Esophagus mucosa (tissue), 1 donor: Measurements from ENCODE around the gene CA10. TPM values are rescaled to one million over a fixed set of nuclear protein-coding genes. Genes with fewer than 3 reads are reported as not detected.

ENCODE experiments used
- ATAC-seq: fragments of 200-7000 bp; cut with Tn5 transposase; one replicate; pipeline ENCODE4 v1.9.1; 2020
- total RNA-seq: library from RNA; stranded (reverse); gene quantifications from one replicate; pipeline ENCODE4 v1.2.4, GENCODE V29; 2023
- donor health status: DM: yes; HTN: yes; CAD: no.

Gene CA10
- total RNA-seq, 1 donor from 2014 or later: not detected

DNA sequence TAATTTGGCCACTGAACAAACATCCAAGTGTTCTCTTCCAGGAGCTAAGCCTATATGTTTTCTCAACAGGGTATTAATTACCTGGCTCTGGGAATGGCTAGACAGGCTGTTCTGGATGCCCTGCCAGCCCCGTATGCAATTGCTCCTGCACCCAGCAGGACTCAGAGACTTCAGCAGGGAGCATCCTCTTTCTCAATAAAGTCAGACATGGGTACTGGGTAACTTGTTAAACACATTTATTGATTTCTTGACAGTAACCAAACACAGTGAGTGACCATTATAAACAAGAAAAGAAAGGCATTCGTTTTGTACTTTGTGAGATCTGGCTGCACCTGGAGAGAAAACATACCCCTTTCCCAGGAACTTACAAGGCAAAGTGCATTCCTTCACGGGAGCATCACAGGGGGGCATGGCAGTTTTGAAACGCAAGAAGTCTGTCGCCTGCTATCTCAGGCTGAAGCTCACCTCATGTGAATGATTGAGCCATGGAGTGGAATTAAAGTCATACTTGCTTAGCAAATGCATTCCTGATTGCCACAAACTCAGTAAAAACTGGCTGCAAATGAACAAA is 528.3 kb downstream of the CA10 start:
- ATAC-seq: no peak

DNA sequence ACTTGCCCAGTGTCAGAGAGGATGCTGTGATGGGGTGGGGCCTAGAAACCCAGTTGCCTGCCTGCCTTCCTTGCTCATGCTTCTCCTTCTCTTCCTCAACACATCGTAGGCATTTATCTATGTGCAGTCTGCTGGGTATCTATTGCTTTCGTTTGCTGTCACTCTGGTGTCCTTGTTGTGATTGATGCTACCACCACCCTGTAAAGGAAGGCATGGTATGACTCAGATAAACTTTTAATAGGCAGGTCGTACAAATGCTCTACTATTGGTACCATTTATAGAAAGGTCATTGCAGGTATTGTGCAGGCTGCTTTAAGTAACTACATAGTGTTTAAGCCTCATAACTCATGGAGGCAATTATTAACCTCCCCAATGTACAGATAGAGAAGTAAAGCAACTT is 529.3 kb downstream of the CA10 start:
- no peak for ATAC-seq

DNA sequence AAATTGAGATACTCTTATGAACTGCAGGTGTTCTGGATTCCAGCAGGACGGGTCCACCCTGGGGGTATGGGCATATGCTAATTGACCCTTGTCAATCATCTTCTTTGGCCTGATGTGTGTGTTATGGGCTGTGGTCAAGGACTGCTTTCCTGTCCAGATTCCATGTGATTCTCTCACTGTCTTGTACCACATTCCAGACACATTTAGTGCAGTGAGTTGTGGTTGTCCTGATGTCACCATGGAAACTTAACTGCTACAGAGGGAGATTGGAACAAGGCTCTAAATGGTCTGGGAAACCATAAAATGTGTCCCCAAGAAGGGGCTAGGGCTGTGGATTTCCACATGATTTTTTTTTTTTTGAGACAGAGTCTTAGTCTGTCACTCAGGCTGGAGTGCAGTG is 530.7 kb downstream of the CA10 start:
- ATAC-seq: no peak

GRCh38 chr17:51618476-51618875 is 540.0 kb downstream of the CA10 start:
- no peak for ATAC-seq

GRCh38 chr17:51617986-51618385 is 540.5 kb downstream of the CA10 start:
- ATAC-seq: no peak

DNA sequence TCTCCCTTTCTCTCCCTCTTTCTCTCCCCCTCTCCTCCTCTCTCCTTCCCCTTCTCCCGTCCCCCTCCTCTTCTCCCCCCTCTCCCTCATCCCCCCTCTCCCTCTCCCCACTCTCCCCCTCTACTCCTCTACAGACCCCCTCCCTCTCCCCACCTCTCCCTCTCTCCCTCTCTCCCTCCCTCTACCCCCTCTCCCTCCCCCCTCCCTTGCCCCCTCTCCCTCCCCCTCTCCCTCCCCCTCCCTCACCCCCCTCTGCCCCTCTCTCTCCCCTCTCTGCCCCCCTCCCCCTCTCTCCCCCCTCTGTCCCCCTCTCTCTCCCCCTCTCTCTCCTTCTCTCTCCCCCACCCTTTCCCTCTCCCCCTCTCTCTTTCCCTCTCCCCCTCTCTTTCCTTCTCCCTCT is 545.3 kb downstream of the CA10 start:
- ATAC-seq: no peak

- no peak for ATAC-seq
Observed at GRCh38 chr17:51612692-51613091, 545.8 kb downstream of the CA10 start.

- no peak for ATAC-seq
Observed at GRCh38 chr17:51611585-51611984, 546.9 kb downstream of the CA10 start.

DNA sequence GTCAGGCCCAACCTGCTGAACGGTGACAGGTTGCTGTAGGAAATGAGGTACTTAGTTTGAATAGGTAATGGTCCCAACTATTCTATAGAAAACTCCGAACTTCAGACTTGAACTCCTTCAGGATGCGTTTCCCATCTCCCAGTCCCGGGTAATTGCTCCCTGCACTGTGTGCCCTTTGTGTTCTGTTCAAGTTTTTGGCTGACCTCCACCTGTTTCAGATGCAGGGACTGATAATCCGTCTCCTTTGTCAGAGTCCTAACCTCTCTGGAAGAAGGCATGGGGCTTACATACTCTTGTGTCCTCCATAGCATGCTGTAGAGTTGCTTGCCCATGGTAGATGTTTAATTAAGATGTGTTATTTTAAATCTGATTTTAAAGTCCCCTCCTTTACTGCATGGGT is 547.7 kb downstream of the CA10 start:
- no peak for ATAC-seq

DNA sequence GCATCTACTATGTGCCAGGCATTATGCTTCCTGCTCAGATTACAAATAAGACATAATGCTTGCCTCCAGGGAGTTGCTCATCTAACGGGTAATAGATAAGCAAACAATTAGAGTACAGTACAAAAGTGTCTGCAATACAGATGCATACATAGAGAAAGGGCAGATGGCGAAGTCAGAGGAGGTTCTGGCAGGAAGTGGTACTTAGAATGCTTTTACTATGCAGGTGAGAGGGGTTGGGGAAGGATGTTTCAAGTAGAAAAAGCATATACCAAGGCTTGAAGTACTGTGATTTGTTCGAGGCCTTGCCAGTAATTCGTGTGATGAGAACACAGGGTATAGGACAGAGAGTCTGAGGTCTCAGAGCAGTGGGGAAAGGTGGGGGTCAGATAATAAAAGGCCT is 548.4 kb downstream of the CA10 start:
- no peak for ATAC-seq

DNA sequence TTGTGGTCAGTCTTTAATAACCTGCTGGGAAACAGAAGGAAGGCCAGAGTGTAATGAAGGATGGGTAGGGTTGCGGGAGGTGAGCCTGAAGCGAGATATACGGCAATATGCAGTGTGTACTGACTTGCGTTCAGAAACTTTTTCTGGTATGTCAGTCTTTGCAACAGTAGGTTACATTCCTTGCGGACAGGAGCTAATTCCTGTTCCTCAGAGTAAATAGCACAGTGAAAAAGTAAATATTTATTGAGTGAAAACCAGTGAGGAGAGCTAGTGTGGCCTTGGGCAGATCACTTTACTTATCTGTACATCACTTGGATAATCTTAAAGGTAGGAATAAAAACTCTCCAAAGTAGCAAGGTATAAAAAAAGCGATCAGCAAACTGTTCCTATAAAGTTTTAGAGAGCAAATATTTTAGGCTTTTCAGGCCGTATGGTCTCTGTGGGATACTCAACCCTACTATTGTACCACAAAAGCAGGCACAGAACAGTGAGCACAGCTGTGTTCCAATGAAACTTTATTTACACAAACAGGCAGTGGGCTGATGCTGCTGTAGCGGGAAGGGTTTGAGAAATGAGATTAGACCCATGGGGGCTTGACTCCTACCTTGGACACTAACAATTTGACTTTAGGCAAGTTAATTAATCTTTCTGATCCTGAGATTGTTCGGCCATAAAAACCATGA is 550.1 kb downstream of the CA10 start:
- ATAC-seq: no peak

DNA sequence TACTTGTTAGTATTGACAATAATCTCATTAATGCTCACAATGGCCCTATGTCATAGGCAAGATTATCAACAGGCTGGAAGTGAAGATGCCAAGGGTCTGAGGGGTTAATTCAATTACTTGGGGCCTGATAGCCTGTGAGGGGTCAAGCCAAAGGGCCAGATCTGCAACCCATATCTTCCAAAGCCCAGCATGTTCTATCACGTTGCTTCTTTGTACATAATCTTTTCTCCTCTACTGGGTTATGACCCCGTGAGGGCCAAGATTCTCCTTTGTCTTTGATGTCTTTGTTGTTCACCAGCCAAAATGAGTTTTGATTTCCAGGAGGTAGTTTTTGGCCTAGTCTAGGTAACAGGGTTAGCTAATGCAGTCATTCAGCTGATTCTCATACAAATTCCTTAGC is 551.0 kb downstream of the CA10 start:
- no peak for ATAC-seq

DNA sequence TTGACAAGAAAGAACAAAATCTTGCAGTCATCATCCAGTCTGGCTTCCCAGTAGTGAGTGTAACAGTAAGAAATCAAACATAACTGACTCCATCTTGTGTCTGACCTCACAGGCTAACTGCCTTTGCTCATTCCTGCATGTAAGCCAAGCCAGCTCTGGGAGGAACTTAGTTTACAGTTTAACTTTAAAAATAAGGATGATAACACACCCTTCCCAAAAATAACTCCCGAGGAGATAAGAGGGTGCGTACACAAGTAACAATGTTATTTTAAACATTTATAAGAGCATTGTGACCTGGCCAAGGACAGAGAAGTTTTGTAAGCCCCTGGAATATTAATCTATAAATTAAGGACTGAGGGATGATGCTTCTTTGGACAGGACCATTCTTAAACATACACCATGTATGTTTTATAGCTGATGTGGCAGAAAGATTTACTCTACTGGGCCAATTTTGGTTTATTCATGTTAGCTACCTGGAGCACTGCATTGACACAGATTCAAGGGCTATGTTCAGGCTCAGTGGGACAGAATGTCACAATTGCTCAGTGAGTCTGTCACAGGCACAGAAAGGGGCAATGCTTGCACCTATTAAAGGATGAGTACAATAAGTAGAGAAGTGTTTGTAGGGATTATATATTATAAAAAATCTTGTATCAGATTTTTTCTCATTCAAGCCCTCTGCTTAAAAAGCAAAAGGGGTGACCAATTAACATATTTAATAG is 554.1 kb downstream of the CA10 start:
- ATAC-seq: no peak

- ATAC-seq: no peak
Observed at GRCh38 chr17:51601622-51602261, 556.8 kb downstream of the CA10 start.

DNA sequence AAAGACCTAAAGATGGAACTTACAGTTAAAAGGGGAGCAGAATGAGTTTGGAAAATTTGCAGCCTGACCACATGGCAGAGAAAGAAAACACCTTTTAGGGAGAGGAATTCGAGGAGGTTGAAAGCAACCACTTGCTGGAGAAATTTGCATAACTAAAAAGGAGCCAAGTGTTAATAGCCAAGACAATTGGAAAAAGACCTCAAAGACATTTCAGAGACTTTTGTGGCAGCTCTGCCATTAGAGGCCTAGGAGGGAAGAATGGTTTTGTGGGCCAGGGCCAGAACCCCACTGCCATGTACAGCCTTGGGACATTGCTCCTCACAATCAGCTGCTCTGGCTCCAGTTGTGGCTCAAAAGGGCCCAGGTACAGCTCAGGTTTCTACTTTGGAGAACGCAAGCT is 559.7 kb downstream of the CA10 start:
- ATAC-seq: no peak

DNA sequence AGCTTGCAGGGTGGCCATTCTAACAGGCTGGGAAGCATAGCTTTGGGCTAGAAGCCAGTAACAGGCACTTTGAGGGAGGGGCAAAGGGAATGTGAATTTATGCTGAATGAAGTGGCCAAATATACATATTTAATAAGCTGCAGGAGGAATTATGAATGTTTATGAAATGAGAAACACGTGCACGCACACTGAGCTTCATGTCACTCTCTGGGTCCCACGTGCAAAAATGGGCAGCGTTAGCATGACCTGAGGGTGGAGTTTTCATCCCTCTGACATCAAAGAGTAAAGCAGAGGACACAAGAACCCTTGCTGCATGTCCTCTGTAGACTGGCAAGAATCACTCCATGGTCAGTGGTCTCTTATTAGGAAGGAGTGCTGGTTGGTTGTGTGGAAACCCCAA is 561.2 kb downstream of the CA10 start:
- no peak for ATAC-seq

GRCh38 chr17:51595826-51596398 is 562.6 kb downstream of the CA10 start:
- no peak for ATAC-seq

GRCh38 chr17:51590071-51590656 is 568.4 kb downstream of the CA10 start:
- ATAC-seq: no peak

DNA sequence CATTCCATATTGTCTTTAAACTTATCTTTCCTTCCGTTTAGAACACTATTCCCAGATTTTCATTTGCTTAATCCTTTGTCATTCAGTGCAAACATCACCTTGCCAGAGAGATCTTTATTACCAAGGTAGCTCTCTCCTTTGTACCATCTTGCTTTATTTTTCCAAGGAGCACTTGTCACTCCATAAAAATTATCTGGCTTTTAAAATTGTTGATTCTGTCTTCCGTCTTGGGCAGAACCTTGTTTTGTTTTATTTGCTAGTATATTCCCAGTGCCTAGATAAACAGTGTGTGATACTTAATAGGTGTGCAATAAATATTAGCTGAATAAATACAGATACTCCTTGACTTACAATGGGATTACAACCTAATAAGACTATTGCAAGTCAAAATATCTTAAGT is 570.5 kb downstream of the CA10 start:
- no peak for ATAC-seq

GRCh38 chr17:51587516-51587915 is 571.0 kb downstream of the CA10 start:
- no peak for ATAC-seq

DNA sequence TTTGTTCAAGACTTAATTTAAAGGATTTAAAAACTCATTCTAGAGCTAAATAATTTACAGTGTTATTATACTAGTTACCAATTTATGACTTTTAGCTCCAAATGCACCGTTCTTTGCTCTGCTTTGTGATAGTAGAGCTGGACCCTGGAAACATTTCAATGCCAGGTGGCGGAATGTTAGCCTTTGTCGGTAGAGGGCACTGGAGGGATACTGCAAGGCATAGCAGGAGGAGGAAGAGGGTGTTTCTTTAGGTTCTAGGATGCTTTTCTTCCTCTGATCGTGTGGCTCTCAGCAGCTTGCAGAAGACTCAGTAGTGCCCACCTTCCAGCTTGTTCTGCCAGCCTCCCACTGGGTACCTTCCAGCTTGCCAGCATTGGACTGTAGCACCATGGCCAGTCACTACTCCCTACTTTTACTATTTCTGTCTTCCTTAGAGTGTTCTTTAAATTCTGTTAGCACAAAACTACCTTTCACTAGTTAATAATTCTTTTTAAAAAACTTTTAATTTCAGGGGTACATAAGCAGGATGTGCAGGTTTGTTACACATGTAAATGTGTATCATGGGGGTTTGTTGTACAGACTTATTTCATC is 572.9 kb downstream of the CA10 start:
- ATAC-seq: no peak

- no peak for ATAC-seq
Observed at GRCh38 chr17:51580869-51581268, 577.6 kb downstream of the CA10 start.
